ENCODE measurements around the gene DST.

DST gene

GRCh38 chr6:56624046-56624727, 18.5 kb downstream of the DST start:
- no peak for DNase-seq (ENCODE audit: low read depth in 2 of 2)

- DNase-seq (ENCODE audit: low read depth in 2 of 2) = no peak
Measured at GRCh38 chr6:56620229-56620868, 22.3 kb downstream of the DST start.

GRCh38 chr6:56618050-56618449, 24.6 kb downstream of the DST start:
- no peak for DNase-seq (ENCODE audit: low read depth in 2 of 2)

- no peak for DNase-seq (ENCODE audit: low read depth in 2 of 2)
Measured at GRCh38 chr6:56616967-56617366, 25.7 kb downstream of the DST start.

GRCh38 chr6:56613247-56613851, 29.3 kb downstream of the DST start:
- DNase-seq (ENCODE audit: low read depth in 2 of 2) = no peak

GRCh38 chr6:56608332-56608731, 34.4 kb downstream of the DST start:
- DNase-seq (ENCODE audit: low read depth in 2 of 2) = no peak

GRCh38 chr6:56607111-56607752, 35.5 kb downstream of the DST start:
- no peak for DNase-seq (ENCODE audit: low read depth in 2 of 2)

GRCh38 chr6:56605435-56605834, 37.3 kb downstream of the DST start:
- no peak for DNase-seq (ENCODE audit: low read depth in 2 of 2)

- DNase-seq (ENCODE audit: low read depth in 2 of 2) = no peak
Measured at GRCh38 chr6:56604186-56604585, 38.5 kb downstream of the DST start.

- DNase-seq (ENCODE audit: low read depth in 2 of 2) = no peak
Measured at GRCh38 chr6:56601390-56601789, 41.3 kb downstream of the DST start.

- DNase-seq (ENCODE audit: low read depth in 2 of 2) = peak in 1 of 2 experiments; percentile 37
Measured at GRCh38 chr6:56595490-56596122, 47.1 kb downstream of the DST start.

- DNase-seq (ENCODE audit: low read depth in 2 of 2) = no peak
Measured at GRCh38 chr6:56594699-56595098, 48.0 kb downstream of the DST start.

- no peak for DNase-seq (ENCODE audit: low read depth in 2 of 2)
Measured at GRCh38 chr6:56593801-56594318, 48.8 kb downstream of the DST start.

GRCh38 chr6:56582236-56582635, 60.5 kb downstream of the DST start:
- no peak for DNase-seq (ENCODE audit: low read depth in 2 of 2)

GRCh38 chr6:56581296-56581925, 61.3 kb downstream of the DST start:
- no peak for DNase-seq (ENCODE audit: low read depth in 2 of 2)

- no peak for DNase-seq (ENCODE audit: low read depth in 2 of 2)
Measured at GRCh38 chr6:56580271-56580670, 62.4 kb downstream of the DST start.

GRCh38 chr6:56579155-56579851, 63.4 kb downstream of the DST start:
- no peak for DNase-seq (ENCODE audit: low read depth in 2 of 2)

- DNase-seq (ENCODE audit: low read depth in 2 of 2) = no peak
Measured at GRCh38 chr6:56575736-56576135, 67.0 kb downstream of the DST start.

GRCh38 chr6:56574292-56574691, 68.4 kb downstream of the DST start:
- no peak for DNase-seq (ENCODE audit: low read depth in 2 of 2)

GRCh38 chr6:56573624-56574023, 69.1 kb downstream of the DST start:
- DNase-seq (ENCODE audit: low read depth in 2 of 2) = no peak
